ENCODE measurements around the gene GRM1.

Gene GRM1

GRCh38 chr6:146357578-146358430, 328.9 kb downstream of the GRM1 start:
- peak overlapping the region; percentile 64 for H3K4me3 ChIP-seq (ENCODE audit: low read length)
- H3K9me3 ChIP-seq (ENCODE audit: control insufficient read depth, low read length): no peaks in the 10 kb centered on the region
- peaks cover 35% of the 10 kb centered on the region for H3K4me1 ChIP-seq (ENCODE audit: control insufficient read depth, insufficient read depth, low read length)
- H3K9ac ChIP-seq (ENCODE audit: low read length): peak overlapping the region; percentile 30
- H3K27me3 ChIP-seq (replicated peaks; ENCODE audit: control insufficient read depth, insufficient read depth, low read length): no peaks in the 10 kb centered on the region
- no peaks in the 10 kb centered on the region for H3K36me3 ChIP-seq (ENCODE audit: control insufficient read depth, insufficient read depth, low read length, severe bottlenecking)
- peak; percentile 87 for DNase-seq (ENCODE audit: low read depth)

DNA sequence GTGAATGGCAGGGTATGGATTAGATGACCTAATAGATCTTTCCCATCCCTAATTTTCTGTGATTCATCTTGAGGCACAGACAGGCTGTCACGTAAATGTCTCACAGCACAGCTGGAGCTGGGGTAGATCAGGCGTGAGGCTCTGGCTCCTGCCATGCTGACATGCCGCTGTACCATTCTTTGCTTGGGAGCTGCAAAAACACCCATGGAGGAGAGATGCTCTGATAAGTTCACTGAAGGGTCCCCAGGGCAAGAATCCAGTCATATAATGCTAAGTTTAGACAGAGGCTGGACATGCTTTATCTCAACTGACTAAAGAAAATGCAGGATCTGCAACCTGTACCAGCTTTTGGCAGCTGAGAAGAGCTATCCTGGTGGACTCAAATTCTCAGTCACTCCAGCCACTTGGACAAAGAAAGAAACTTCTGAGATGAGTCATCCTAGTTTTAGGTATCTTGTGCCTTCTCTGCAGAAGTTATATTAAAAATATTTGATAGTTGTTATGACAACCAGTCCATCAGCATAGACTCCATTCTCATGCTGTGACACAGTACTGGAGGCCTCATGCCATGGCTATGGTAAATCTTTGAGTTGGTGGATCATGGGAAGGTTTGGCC, 329.7 kb downstream of the GRM1 start:
- H3K4me3 ChIP-seq (ENCODE audit: low read length): peak overlapping the region; percentile 64
- peak; percentile 47 for DNase-seq (ENCODE audit: low read depth)
- peak overlapping the region; percentile 30 for H3K9ac ChIP-seq (ENCODE audit: low read length)
- H3K27me3 ChIP-seq (replicated peaks; ENCODE audit: control insufficient read depth, insufficient read depth, low read length): no peaks in the 10 kb centered on the region
- no peaks in the 10 kb centered on the region for H3K36me3 ChIP-seq (ENCODE audit: control insufficient read depth, insufficient read depth, low read length, severe bottlenecking)
- no peaks in the 10 kb centered on the region for H3K9me3 ChIP-seq (ENCODE audit: control insufficient read depth, low read length)
- peaks cover 35% of the 10 kb centered on the region for H3K4me1 ChIP-seq (ENCODE audit: control insufficient read depth, insufficient read depth, low read length)

GRCh38 chr6:146359131-146359530, 330.3 kb downstream of the GRM1 start:
- no peaks in the 10 kb centered on the region for H3K36me3 ChIP-seq (ENCODE audit: control insufficient read depth, insufficient read depth, low read length, severe bottlenecking)
- H3K9me3 ChIP-seq (ENCODE audit: control insufficient read depth, low read length): no peaks in the 10 kb centered on the region
- DNase-seq (ENCODE audit: low read depth): peak; percentile 28
- H3K4me3 ChIP-seq (ENCODE audit: low read length): no peak overlapping the region
- H3K9ac ChIP-seq (ENCODE audit: low read length): no peak overlapping the region
- peaks cover 35% of the 10 kb centered on the region for H3K4me1 ChIP-seq (ENCODE audit: control insufficient read depth, insufficient read depth, low read length)
- no peaks in the 10 kb centered on the region for H3K27me3 ChIP-seq (replicated peaks; ENCODE audit: control insufficient read depth, insufficient read depth, low read length)

- Histone ChIP-seq H3K4me1 (ENCODE audit: control insufficient read depth, insufficient read depth, low read length) (peaks cover 35% of the 10 kb centered on the region), H3K9ac (ENCODE audit: low read length) (no peak overlapping the region), H3K27me3 (replicated peaks; ENCODE audit: control insufficient read depth, insufficient read depth, low read length) (no peaks in the 10 kb centered on the region), H3K36me3 (ENCODE audit: control insufficient read depth, insufficient read depth, low read length, severe bottlenecking) (no peaks in the 10 kb centered on the region), H3K4me3 (ENCODE audit: low read length) (no peak overlapping the region), H3K9me3 (ENCODE audit: control insufficient read depth, low read length) (no peaks in the 10 kb centered on the region)
- DNase-seq (ENCODE audit: low read depth): peak; percentile 30
Observed at GRCh38 chr6:146361128-146361924, 332.5 kb downstream of the GRM1 start.

- Histone ChIP-seq H3K9ac (ENCODE audit: low read length) (no peak overlapping the region), H3K36me3 (ENCODE audit: control insufficient read depth, insufficient read depth, low read length, severe bottlenecking) (no peaks in the 10 kb centered on the region)
- DNase-seq (ENCODE audit: low read depth): no peak
Observed at GRCh38 chr6:146363838-146364607, 335.2 kb downstream of the GRM1 start.

GRCh38 chr6:146364816-146365594, 336.1 kb downstream of the GRM1 start:
- H3K9ac ChIP-seq (ENCODE audit: low read length): no peak overlapping the region
- no peaks in the 10 kb centered on the region for H3K9me3 ChIP-seq (ENCODE audit: control insufficient read depth, low read length)
- H3K4me1 ChIP-seq (ENCODE audit: control insufficient read depth, insufficient read depth, low read length): peaks cover 12% of the 10 kb centered on the region
- DNase-seq (ENCODE audit: low read depth): peak; percentile 22
- no peak overlapping the region for H3K4me3 ChIP-seq (ENCODE audit: low read length)
- no peaks in the 10 kb centered on the region for H3K36me3 ChIP-seq (ENCODE audit: control insufficient read depth, insufficient read depth, low read length, severe bottlenecking)
- no peaks in the 10 kb centered on the region for H3K27me3 ChIP-seq (replicated peaks; ENCODE audit: control insufficient read depth, insufficient read depth, low read length)

More at GRCh38 chr6:146363838-146364607, 335.2 kb downstream of the GRM1 start:
- H3K27me3 ChIP-seq (replicated peaks; ENCODE audit: control insufficient read depth, insufficient read depth, low read length): no peaks in the 10 kb centered on the region
- peaks cover 14% of the 10 kb centered on the region for H3K4me1 ChIP-seq (ENCODE audit: control insufficient read depth, insufficient read depth, low read length)
- no peaks in the 10 kb centered on the region for H3K9me3 ChIP-seq (ENCODE audit: control insufficient read depth, low read length)
- H3K4me3 ChIP-seq (ENCODE audit: low read length): no peak overlapping the region

DNA sequence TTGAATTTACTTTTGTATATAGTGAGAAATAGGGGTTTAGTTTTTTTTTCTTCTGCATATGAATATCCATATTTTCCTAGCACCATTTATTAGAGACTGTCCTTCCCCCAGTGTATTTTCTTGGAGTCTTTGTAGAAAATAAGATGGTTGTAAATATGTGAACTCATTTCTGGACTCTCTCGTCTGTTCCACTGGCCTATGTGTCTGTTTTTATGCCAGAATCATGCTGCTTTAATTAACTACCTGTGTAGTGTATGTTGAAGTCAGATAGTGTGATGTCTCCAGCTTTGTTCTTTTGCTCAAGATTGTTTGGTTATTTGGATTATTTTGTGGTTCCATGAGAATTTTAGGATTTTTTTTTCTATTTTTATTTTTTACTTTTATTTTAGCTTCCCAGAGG, 338.2 kb downstream of the GRM1 start:
- Histone ChIP-seq H3K36me3 (ENCODE audit: control insufficient read depth, insufficient read depth, low read length, severe bottlenecking) (no peaks in the 10 kb centered on the region), H3K4me1 (ENCODE audit: control insufficient read depth, insufficient read depth, low read length) (no peaks in the 10 kb centered on the region), H3K27me3 (replicated peaks; ENCODE audit: control insufficient read depth, insufficient read depth, low read length) (no peaks in the 10 kb centered on the region), H3K9me3 (ENCODE audit: control insufficient read depth, low read length) (peaks cover 3% of the 10 kb centered on the region), H3K4me3 (ENCODE audit: low read length) (no peak overlapping the region), H3K9ac (ENCODE audit: low read length) (no peak overlapping the region)
- DNase-seq (ENCODE audit: low read depth): no peak

- Histone ChIP-seq H3K9ac (ENCODE audit: low read length) (no peak overlapping the region), H3K4me3 (ENCODE audit: low read length) (no peak overlapping the region)
Observed at GRCh38 chr6:146369866-146370265, 341.0 kb downstream of the GRM1 start.

GRCh38 chr6:146381486-146381885, 352.6 kb downstream of the GRM1 start:
- H3K4me3 ChIP-seq (ENCODE audit: low read length): no peak overlapping the region
- H3K9ac ChIP-seq (ENCODE audit: low read length): no peak overlapping the region
- H3K9me3 ChIP-seq (ENCODE audit: control insufficient read depth, low read length): no peaks in the 10 kb centered on the region
- no peaks in the 10 kb centered on the region for H3K4me1 ChIP-seq (ENCODE audit: control insufficient read depth, insufficient read depth, low read length)
- H3K27me3 ChIP-seq (replicated peaks; ENCODE audit: control insufficient read depth, insufficient read depth, low read length): no peaks in the 10 kb centered on the region
- H3K36me3 ChIP-seq (ENCODE audit: control insufficient read depth, insufficient read depth, low read length, severe bottlenecking): no peaks in the 10 kb centered on the region
- no peak for DNase-seq (ENCODE audit: low read depth)

More at GRCh38 chr6:146369866-146370265, 341.0 kb downstream of the GRM1 start:
- Histone ChIP-seq H3K4me1 (ENCODE audit: control insufficient read depth, insufficient read depth, low read length) (no peaks in the 10 kb centered on the region), H3K27me3 (replicated peaks; ENCODE audit: control insufficient read depth, insufficient read depth, low read length) (no peaks in the 10 kb centered on the region), H3K9me3 (ENCODE audit: control insufficient read depth, low read length) (peaks cover 7% of the 10 kb centered on the region), H3K36me3 (ENCODE audit: control insufficient read depth, insufficient read depth, low read length, severe bottlenecking) (no peaks in the 10 kb centered on the region)
- DNase-seq (ENCODE audit: low read depth): no peak

- Histone ChIP-seq H3K4me1 (ENCODE audit: control insufficient read depth, insufficient read depth, low read length) (no peaks in the 10 kb centered on the region), H3K9ac (ENCODE audit: low read length) (no peak overlapping the region), H3K27me3 (replicated peaks; ENCODE audit: control insufficient read depth, insufficient read depth, low read length) (no peaks in the 10 kb centered on the region), H3K36me3 (ENCODE audit: control insufficient read depth, insufficient read depth, low read length, severe bottlenecking) (no peaks in the 10 kb centered on the region), H3K9me3 (ENCODE audit: control insufficient read depth, low read length) (no peaks in the 10 kb centered on the region), H3K4me3 (ENCODE audit: low read length) (no peak overlapping the region)
- DNase-seq (ENCODE audit: low read depth): no peak
Observed at GRCh38 chr6:146388736-146389364, 360.0 kb downstream of the GRM1 start.
